UCSD-AML1 (cell line): ENCODE measurements around the gene KDM6A.
"Not testable (repeated sequence)": the region's sequence is repeated elsewhere in the genome, so short reads cannot be mapped to it uniquely, and the experiment has no call there.

Source experiments
- DNase-seq: peaks from one replicate; lab custom pipeline; 2025; ENCODE audit not compliant: unreplicated experiment; lab: John Stamatoyannopoulos, UW

The KDM6A gene

DNA sequence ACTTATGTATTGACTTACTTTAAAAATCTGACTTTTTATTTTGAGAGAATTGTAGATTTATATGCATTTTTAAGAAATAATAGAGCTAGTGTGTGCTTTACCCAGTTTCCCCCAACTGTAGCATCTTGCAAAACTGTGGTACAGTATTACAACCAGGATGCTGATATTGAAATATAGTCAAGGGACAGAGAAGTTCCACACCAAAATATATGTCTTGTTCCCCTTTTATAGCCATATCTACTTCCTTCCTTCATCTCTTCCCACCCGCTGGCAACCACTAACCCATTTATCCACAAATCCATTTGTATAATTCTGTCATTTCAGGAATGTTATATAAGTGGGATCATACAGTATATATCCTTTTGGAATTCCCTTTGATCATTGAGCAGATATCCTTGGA lies 16.8 kb downstream of the KDM6A start:
- no peak for DNase-seq

DNA sequence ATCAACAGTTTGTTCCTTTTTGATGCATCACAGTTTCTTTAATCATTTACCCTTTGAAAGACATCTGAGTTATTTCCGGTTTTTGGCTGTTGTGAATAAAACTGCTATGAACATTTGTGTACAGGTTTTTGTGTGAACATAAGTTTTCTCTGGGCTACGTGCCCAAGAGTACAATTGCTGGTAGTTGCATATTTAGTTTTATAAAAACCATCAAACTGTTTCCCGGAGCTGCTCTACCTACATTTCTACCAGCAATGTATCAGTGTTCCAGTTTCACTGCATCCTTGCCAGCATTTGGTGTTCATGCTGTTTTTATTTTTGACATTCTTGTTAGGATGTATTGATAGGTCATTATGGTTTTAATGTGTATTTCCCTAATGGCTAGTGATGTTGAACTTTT lies 17.3 kb downstream of the KDM6A start:
- DNase-seq = no peak

DNA sequence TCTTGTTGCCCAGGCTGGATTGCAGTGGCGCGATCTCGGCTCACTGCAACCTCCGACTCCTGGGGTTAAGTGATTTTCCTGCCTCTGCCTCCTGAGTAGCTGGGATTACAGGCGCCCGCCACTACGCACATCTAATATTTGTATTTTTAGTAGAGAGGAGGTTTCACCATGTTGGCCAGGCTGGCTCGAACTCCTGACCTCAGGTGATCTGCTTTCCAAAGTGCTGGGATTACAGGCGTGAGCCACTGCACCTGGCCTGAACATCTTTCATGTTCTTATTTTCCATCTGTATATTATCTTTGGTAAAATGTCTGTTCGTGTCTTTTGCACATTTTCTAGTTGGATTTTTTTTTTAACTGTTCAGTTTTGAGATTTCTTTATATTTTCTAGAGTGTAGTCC lies 17.7 kb downstream of the KDM6A start:
- not testable (repeated sequence) for DNase-seq

DNA sequence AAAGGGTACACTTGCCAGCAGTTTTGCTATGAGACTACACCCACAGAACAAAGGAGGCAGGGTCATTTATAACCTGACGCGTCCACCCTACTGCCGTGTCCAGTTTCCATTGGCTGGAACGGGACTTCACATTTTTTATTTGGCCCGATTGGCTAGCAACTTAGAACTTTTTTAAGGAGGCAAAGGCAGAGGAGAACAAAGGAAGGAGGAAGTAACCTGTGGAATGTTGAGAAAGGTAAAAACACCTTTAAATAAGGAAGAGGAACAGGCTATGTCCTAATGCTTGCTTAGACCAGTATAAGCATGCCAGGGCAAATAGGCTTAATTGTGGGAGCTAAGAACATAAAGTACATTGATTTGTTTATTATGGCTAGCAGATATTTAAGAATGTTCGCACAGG lies 18.7 kb downstream of the KDM6A start:
- DNase-seq = no peak

DNA sequence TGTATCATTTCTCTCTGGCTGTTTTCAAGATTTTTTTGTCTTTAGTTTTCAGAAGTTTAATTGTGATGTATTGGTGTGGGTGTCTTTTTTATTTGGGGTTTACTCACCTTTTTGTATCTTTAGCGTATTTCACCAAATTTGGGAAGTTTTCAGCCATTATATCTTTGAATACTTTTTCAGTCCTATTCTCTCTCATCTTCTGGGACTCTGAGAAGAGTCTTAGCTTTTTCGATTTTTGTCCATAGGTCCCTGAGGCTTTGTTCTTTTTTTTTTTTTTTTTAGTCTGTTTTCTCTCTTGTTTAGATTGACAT lies 23.8 kb downstream of the KDM6A start:
- no peak for DNase-seq

DNA sequence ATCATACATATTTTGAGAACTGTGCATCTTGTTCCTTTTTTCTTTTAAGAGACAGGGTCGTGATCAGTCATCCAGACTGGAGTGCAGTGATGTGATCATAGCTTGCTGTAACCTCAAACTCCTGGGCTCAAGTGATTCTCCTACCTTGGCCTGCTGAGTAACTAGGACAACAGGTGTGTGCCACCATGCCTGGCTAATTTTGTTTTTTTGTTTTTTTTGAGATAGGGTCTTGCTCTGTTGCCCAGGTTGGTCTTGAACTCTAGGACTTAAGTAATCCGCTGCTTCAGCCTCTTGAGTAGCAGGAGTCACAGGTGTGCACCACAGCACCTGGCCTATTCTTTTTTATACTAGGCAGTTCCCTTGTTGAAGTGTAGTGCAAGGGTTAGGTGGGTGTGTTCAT lies 24.6 kb downstream of the KDM6A start:
- DNase-seq = no peak

DNA sequence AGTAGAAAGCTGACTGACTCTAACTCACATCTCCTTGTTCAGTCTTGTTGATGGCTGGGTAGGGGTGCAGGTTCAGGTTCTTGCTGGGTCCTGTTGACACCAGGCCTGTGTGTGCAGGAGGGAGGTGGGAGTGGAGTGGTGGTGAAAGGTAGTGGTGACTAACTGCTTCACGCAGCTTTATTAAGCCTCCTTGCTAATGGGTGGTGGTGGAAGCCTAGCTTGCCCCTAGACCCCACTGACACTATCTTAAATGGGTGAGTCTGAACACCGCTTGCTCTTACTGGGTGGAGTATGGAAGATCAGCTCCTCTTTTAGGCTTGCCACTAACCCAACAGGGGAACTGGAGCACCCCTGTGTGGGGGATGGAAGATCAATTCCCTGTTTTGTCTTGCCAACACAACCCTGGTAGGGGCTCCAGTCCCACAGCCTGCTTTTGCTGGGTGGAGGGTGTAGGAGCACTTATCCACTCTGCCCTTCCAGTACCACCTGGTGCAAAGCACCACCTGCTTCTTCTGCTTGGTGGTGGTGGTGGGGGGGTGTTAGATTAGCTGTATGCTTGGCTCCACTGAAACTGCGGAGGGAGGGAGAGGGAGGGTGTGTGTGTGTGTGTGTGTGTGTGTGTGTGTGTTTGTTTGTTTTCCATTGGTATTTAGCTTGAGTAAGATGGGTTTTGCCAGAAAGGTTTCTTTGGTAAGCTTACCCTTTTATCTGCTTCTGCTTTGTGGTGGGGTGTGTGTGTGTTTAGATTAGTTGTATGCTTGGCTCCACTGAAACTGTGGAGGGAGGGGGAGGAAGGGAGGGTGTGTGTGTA lies 25.6 kb downstream of the KDM6A start:
- DNase-seq = peak; percentile 35

DNA sequence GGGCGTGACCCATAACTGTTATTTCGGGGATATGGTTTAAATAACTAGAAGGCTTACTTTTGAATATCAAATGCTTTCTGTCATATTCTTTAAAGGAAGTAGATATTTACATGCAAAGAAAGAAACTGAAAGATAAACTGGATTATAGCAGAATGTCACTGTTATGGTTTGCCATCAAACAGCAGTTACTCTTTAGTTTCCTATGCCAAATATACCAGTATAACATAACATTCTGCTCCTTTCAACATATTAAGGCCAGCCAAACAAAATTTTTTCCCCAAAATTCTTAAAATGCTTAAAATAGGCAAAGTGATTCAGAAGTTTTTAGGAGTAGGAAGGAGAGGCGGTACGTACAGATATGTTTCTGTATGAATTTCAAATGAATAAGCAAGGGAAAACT lies 27.0 kb downstream of the KDM6A start:
- no peak for DNase-seq

DNA sequence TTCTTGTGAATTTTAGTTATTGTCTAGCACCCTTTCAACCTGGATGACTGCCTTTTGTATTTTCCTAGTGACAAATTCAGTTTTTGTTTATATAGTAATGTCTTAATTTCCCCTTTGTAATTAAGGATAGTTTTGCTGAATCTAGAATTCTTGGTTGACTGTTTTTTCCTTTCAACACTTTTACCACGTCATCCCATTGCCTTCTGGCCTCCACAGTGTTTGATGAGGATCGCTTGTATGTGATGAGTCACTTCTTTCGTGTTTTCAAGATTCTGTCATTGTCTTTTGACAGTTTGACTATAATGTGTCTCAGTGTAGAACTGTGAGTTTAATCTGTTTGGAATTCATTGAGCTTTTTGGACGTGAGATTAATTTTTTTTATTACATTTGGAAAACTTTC lies 30.1 kb downstream of the KDM6A start:
- no peak for DNase-seq

DNA sequence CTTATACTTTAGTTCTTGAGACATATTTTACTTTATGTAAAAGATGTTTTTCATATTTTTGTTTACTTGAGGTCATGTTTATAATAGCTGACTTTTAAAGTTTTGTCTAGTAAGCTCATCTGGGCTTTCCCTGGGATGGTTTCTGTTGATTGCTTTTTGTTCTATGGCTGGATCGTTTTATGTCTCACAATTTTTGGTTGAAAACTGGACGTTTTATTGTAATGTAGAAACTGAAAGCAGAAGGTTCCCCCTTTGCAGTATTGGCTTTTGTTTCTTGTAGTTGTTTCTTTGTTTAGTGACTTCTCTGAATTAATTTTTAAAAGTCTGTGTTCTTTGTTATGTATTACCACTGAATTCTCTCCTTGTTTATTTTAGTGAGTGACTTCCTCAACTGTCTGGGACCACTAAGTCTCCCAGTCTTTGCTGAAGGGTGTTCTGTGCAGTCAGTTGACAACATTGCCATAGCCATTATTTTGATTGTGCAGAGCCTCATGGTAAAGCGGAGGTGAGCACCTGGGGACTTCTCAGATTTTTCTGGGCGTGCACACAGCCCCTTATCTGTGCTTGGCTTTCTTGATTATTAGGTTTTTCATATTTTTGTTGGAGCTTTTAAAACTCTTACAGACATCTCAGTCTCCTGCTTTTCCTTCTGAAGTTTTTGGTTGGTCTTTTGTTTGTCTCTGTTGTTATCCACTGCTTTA lies 31.0 kb downstream of the KDM6A start:
- DNase-seq = no peak

DNA sequence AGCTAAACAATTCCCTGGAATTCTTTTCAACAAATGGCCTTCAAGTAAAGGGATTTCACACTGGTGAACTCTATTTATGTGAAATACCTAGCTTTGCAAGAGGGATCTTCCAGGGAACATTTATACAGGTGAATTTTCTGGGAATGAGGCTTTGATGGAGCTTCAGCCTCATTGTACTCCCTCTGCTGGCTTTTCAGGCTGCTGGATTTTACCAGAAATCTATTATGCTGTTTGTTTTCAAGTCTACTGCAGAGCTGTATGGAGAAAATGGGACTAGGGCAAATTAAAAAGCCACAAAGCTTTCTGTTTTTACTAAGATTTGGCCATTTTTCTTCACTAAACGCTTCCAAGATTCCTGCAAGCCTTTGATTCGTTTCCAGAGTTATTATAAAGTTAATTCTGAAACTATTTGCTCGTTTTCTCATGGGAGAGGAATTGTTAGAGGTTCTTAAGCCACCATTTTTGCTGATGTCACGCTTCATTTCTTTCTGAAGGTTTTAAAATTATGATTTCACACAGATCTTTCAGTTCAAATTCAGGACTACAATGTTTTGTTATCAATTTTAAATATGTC lies 31.6 kb downstream of the KDM6A start:
- no peak for DNase-seq

DNA sequence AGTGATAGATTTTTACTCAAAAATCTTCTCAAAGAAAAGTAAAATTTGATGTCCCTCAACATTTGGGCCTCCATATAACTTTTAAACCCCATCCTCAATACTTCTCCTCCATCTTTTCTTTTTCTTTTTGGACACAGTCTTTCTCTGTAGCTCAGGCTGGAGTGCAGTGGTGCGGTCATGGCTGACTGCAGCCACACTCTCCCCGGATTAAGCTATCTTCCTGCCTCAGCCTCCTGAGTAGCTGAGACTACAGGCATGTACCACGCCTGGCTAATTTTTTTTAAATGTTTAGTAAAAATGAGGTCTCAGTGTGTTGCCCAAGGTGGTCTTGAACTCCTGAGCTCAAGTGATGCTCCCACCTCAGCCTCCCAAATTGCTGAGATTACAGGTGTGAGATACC lies 33.1 kb downstream of the KDM6A start:
- no peak for DNase-seq

DNA sequence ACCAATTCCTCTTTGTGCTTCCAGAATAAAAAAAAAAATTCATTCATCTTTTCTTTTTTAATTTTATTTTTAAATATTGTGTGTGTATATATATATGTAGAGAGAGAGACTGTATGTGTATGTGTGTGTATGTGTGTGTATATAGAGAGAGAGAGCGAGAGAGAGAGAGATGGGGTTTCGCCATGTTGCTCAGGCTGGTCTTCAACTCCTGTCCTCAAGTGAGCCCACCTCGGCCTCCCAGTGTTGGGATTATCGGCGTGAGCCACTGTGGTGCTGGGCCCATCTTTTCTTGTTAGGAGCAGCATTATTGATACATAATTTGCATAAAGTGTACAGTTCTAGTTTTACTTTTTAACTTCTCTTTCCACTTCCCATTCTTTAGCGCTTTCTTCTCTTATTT lies 33.6 kb downstream of the KDM6A start:
- no peak for DNase-seq

DNA sequence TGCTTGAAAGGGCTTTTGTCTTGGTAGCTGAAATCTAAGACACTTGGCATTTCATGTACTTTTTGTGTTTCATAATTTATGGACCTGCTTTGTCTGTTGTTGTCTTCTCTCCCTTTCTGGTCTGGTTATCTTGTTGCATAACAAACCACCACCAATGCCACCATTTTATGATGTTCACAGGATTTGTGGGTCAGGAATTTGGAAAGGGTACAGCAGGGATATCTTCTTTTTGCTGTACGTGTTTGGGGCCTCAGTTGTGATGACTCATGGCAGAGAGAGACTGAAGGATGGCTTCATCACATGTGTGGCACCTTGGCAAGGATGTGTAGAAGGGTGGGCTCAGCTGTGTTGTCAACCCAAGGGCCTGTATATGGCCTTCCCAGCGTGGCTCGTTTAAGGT lies 35.2 kb downstream of the KDM6A start:
- DNase-seq = no peak

DNA sequence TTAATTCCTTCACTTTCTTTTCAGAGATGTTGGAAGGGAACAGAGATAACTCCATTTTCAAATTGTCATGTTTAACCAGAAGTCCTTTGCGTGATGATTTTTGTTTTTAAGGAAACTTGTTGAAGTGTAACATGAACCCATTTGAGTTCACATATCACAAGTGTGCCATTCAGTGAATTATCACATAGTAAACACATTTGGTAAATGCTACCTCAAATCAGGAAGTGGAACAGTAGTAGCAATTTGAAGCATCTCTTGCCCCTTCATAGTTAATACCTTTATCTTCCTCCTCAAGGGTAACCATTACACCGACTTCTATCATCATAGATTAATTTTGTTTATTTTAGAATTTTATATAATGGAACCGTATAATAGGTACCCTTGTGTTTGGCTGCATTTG lies 35.8 kb downstream of the KDM6A start:
- no peak for DNase-seq

DNA sequence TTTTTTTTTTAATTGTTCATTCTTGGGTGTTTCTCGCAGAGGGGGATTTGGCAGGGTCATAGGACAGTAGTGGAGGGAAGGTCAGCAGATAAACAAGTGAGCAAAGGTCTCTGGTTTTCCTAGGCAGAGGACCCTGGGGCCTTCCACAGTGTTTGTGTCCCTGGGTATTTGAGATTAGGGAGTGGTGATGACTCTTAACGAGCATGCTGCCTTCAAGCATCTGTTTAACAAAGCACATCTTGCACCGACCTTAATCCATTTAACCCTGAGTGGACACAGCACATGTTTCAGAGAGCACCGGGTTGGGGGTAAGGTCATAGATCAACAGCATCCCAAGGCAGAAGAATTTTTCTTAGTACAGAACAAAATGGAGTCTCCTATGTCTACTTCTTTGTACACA lies 37.5 kb downstream of the KDM6A start:
- DNase-seq = not testable (repeated sequence)

DNA sequence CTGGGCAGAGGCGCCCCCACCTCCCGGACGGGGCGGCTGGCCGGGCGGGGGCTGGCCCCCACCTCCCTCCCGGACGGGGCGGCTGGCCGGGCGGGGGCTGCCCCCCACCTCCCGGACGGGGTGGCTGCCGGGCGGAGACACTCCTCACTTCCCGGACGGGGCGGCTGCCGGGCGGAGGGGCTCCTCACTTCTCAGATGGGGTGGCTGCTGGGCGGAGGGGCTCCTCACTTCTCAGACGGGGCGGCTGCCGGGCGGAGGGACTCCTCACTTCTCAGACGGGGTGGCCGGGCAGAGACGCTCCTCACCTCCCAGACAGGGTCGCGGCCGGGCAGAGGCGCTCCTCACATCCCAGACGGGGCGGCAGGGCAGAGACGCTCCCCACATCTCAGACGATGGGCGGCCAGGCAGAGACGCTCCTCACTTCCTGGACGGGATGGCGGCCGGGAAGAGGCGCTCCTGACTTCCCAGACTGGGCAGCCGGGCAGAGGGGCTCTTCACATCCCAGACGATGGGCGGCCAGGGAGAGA lies 38.1 kb downstream of the KDM6A start:
- not testable (repeated sequence) for DNase-seq

DNA sequence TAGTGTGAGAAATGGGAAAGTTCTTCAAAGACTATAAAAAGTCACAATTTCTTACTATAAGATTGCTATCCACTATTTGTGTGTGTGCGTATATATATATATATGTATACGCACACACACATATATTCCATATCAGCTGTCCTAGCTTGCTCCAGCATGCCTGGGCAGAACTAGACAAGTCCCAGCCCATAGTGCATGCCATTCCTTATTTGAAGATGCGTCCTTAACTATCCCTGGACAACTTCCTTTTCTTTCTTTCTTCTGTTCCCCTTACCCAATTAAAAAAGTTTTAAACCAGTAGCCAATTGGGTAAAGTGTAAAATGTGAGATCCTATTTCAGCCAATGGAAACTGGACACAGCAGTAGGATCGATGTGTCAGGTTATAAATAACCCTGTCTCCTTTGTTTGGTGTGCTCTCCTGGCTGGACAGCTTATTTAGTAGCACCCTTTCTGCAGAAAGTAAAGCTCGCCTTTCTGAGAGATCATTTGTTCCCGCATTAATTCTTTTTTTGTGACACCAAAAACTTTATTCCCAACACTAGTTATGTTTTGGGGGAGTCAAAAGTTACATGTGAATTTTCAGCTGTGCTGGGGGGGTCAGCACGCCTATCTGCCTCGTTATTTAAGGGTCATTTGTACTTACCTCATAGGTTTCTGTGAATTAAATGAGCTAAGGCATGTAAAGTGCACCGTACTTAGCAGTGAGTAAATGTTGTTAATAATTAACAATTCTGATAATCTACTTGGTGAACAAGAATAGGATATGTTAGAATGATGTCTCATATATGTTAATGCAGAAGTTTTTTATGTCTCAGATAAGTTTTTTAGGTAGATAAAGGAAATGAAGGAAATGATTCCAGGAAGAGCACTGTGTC lies 40.9 kb downstream of the KDM6A start:
- DNase-seq = no peak

DNA sequence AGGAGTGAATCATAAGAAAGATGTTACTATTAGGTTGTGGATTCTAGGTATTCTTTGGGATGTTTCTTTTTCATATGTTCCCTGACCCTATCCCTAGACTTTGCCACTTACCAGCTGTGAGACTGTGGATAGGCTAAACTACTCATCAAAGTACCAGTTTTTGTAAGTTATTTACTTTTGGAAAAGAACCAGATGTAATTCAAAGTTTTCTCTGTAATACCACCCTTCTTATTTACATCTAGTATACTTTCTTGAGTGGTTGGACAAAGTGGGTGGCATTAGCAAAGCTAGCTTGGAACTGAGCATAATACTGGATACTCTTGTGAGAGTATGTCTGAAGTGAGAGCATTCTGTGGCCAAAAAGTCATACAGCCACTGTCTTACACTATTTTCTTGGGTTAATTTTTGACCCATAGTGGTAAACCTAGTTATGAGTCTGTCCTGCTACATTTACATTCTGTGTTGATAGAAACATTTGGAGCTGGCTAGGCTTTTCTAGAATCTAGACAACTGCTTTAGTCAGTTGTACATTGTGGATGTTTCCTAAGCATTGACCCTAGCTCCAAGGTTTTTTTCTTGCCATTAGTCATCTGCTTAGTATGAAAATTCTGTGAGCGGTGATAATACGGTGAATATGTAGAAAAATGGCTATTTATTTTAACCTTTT lies 41.7 kb downstream of the KDM6A start:
- no peak for DNase-seq

DNA sequence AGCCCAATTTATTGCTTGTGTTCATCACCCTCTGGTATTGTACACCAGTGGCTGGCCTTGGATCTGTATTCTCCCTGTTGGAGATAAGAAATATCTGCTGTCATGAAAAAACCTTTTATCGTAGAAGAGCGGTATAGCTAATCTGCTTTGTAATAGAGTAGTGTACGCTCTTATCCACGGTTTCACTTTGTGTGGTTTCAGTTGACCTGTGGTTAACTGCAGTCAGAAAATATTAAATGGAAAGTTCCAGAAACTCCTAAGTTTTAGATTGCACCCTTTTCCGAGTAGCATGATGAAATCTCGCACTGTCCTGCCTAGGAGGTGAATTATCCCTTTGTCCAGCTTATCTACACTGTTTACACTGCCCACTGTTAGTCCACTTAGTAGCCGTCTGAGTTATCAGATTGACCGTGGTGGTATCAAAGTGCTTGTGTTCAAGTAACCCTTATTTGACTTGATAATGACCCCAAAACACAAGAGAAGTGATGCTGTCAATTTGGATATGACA lies 42.4 kb downstream of the KDM6A start:
- DNase-seq = no peak

DNA sequence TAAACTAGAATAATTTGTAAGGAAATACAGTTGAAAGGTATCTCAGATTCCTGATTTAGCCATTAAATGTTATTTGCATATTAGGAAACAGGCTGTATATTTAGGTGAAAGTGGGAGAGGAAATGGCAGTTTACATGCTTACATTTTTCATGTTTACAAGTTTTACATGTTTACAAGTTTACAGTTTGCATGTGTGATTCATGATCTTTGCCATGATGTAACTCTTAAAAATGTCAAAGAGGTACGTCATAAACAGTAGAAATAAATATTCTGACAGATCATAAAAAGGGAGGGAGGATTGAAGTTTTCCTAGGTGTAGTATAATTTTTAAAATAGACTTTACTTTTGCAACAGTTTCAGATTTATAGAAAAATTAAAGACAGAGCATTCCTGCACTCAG lies 45.7 kb downstream of the KDM6A start:
- no peak for DNase-seq
